HEK293T (cell line): ENCODE results near the gene TRIM37.
"Not testable (repeated sequence)": the region's sequence is repeated elsewhere in the genome, so short reads cannot be mapped to it uniquely, and the experiment has no call there.

Experiments
- CTCF ChIA-PET: fragments of 350-600 bp; formaldehyde crosslinking; extraction: SDS; loops from one replicate; lab custom pipeline; 2021; ENCODE audit warnings: antibody characterized with exemption, inconsistent platforms; lab: Yijun Ruan, JAX
- POLR2A ChIA-PET: fragments of 350-600 bp; formaldehyde crosslinking; extraction: SDS; loops from one replicate; lab custom pipeline; 2020; ENCODE audit warnings: antibody characterized with exemption, inconsistent platforms; lab: Yijun Ruan, JAX
- DNase-seq: peaks from one replicate; pipeline ENCODE4 v3.0.0; 2012; ENCODE audit warnings: mixed read lengths; ENCODE audit errors: extremely low spot score
- ARNT ChIP-seq: fragments of 450-650 bp; IDR thresholded peaks from 2 replicates; pipeline ENCODE4 v1.6.1; 2017; ENCODE audit warnings: mild to moderate bottlenecking
- BHLHE40 ChIP-seq: fragments of 450-650 bp; IDR thresholded peaks from 2 replicates; pipeline ENCODE4 v1.6.1; 2016; ENCODE audit warnings: mild to moderate bottlenecking, moderate library complexity, borderline replicate concordance
- CTBP1 ChIP-seq: fragments of 450-650 bp; IDR thresholded peaks from 2 replicates; pipeline ENCODE4 v1.6.1; 2016; ENCODE audit warnings: borderline replicate concordance
- ELF4 ChIP-seq: fragments of 450-650 bp; IDR thresholded peaks from 2 replicates; pipeline ENCODE4 v1.6.1; 2017; ENCODE audit warnings: antibody characterized with exemption
- FOXA1 ChIP-seq: fragments of 450-650 bp; IDR thresholded peaks from 2 replicates; pipeline ENCODE4 v1.6.1; 2016; ENCODE audit warnings: mild to moderate bottlenecking
- FOXK2 ChIP-seq: fragments of 450-650 bp; IDR thresholded peaks from 2 replicates; pipeline ENCODE4 v1.6.1; 2016; ENCODE audit warnings: mild to moderate bottlenecking
- FOXM1 ChIP-seq: fragments of 450-650 bp; IDR thresholded peaks from 2 replicates; pipeline ENCODE4 v1.6.1; 2017; ENCODE audit warnings: mild to moderate bottlenecking, borderline replicate concordance
- HDGF ChIP-seq: fragments of 450-650 bp; IDR thresholded peaks from 2 replicates; pipeline ENCODE4 v1.6.1; 2017; ENCODE audit warnings: antibody characterized with exemption, borderline replicate concordance
- L3MBTL2 ChIP-seq: fragments of 450-650 bp; conservative IDR thresholded peaks from 2 replicates; pipeline ENCODE4 v1.6.1; 2016; ENCODE audit warnings: mild to moderate bottlenecking
- LEF1 ChIP-seq: fragments of 450-650 bp; IDR thresholded peaks from 2 replicates; pipeline ENCODE4 v1.6.1; 2017; ENCODE audit warnings: mild to moderate bottlenecking, borderline replicate concordance
- SP1 ChIP-seq: fragments of 450-650 bp; IDR thresholded peaks from 2 replicates; pipeline ENCODE4 v1.6.1; 2017
- SUZ12 ChIP-seq: fragments of 450-650 bp; IDR thresholded peaks from 2 replicates; pipeline ENCODE4 v1.6.1; 2016; ENCODE audit warnings: mild to moderate bottlenecking
- TARDBP ChIP-seq: fragments of 450-650 bp; IDR thresholded peaks from 2 replicates; pipeline ENCODE4 v1.6.1; 2016
- ZNF384 ChIP-seq: fragments of 450-650 bp; IDR thresholded peaks from 2 replicates; pipeline ENCODE4 v1.6.1; 2016
- TF ChIP-seq, protein P1 (sequence below): fragments of 450-650 bp; IDR thresholded peaks from 2 replicates; pipeline ENCODE4 v1.6.1; 2016

TRIM37 gene

DNA sequence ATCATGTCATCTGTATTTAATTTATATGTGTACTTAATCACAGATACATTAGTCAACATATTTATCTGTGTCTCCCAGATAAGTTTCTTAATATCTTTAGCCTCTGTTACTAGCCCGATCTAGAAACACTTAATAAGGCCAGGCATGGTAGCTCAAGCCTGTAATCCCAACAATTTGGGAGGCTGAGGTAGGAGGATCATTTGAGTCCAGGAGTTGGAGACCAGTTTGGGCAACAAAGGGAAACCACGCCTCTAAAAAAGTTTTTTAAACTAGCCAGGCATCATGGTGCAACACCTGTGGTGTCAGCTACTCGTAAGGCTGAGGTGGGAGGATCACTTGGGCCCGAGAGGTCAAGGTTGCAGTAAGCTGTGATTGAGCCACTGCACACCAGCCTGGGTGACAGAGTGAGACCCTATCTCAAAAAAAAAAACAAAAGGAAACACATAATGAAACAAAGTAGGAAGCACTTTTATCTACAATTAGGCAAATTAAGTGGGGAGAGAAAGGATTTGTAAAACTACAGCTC is 39.0 kb upstream of the TRIM37 start:
- ChIA-PET CTCF (interaction anchor here (1.2 kb wide), 1 partner anchor 8 kb away, joined by 4 read pairs; no protein-coding TSS in a partner anchor), POLR2A (interaction anchor here (0.6 to 1.7 kb wide), 5 partner anchors 9 to 711 kb away, joined by 3 to 6 read pairs (median 5); partner anchors contain the start of genes PRR11, SKA2 and TRIM37)
- no peak for TF ChIP-seq ARNT
- TF ChIP-seq ELF4, result no peak
- no peak for DNase-seq

DNA sequence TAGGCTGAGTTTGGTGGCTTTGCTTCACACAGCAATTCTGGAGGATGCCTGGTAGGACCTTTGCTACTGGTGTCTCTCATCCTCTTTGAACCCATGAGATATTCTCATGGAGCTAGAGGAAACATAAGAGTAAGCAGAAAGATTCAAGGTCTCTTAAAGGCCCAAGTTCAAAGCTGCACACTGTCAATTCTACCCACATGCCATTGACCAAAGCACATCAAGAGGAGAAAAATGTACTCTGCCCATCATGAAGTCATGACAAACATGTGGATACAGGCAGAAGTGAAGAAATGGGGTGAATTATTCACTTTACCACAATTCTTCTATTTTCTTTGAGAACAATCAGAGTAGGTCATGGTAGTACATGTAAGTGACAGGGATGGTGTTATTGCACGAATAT is 35.2 kb upstream of the TRIM37 start:
- ChIA-PET POLR2A (no interaction called here), CTCF (no interaction called here)
- DNase-seq, result no peak
- no peak for TF ChIP-seq TARDBP
- no peak for TF ChIP-seq SUZ12
- no peak for TF ChIP-seq LEF1
- no peak for TF ChIP-seq SP1
- TF ChIP-seq ELF4, result no peak
- TF ChIP-seq L3MBTL2, result no peak
- no peak for TF ChIP-seq CTBP1

DNA sequence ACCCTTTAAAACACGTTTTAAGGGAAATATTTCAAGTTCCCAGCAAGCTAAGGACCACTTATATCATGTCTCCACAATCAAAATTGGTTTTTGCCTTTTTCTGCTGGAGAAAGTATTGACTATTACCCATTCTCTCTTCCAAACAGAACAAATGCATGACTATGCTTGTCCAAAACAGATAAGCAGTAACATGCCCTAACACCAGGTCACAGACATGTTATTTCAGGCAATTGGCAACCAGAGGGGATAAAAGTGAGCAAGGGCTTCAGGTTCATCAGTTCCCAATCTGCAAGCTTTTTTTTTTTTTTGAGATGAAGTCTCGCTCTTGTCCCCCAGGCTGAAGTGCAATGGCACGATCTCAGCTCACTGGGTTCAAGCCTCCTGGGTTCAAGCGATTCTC is 33.3 kb upstream of the TRIM37 start:
- no peak for DNase-seq
- POLR2A ChIA-PET, result no interaction called here
- TF ChIP-seq ARNT, result no peak
- TF ChIP-seq TARDBP, result no peak
- TF ChIP-seq ZNF384, result no peak
- TF ChIP-seq ELF4, result no peak
- no peak for TF ChIP-seq BHLHE40
- TF ChIP-seq, protein P1, sequence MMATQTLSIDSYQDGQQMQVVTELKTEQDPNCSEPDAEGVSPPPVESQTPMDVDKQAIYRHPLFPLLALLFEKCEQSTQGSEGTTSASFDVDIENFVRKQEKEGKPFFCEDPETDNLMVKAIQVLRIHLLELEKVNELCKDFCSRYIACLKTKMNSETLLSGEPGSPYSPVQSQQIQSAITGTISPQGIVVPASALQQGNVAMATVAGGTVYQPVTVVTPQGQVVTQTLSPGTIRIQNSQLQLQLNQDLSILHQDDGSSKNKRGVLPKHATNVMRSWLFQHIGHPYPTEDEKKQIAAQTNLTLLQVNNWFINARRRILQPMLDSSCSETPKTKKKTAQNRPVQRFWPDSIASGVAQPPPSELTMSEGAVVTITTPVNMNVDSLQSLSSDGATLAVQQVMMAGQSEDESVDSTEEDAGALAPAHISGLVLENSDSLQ, result no peak
- TF ChIP-seq HDGF, result no peak
- no peak for TF ChIP-seq CTBP1
- no peak for TF ChIP-seq FOXK2
- no peak for TF ChIP-seq LEF1
- no peak for TF ChIP-seq FOXM1
- CTCF ChIA-PET, result interaction anchor here (0.6 kb wide), 1 partner anchor 567 kb away, joined by 3 read pairs; no protein-coding TSS in a partner anchor

DNA sequence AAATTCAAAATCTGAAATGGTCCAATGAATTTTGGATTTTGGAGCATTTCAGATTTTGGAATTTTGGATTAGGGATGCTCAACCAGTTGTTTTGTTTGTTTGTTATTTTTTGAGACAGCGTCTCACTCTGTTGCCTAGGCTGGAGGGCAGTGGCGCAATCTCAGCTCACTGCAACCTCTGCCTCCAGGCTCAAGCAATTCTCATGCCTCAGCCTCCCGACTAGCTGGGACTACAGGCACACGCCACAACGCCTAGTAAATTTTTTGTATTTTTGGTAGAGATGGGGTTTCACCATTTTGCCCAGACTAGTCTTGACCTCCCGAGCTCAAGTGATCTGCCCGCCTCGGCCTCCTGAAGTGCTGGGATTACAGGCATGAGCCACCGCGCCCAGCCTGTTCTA is 31.7 kb upstream of the TRIM37 start:
- DNase-seq, CTCF ChIA-PET, POLR2A ChIA-PET: not testable (repeated sequence)

DNA sequence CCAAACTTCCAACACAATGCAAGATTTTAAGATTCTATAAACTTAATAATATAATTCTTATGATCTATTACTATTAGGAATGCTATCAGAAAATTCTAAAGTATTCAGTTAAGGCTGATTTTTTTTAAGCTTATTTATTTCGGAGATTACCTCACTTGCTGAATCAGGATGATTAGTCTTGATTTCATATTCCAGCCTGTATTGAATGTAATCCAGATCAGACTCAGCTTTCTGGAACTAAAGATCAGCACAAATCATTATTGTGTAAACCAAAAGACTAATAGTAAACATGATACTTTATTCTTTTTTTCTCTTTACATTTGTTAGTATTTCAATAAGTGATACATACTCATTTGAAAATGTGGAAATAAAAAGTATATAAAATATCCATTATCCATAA is 24.5 kb upstream of the TRIM37 start:
- DNase-seq, result no peak
- ChIA-PET POLR2A (no interaction called here), CTCF (no interaction called here)
- no peak for TF ChIP-seq TARDBP
- no peak for TF ChIP-seq ARNT
- TF ChIP-seq CTBP1, result no peak
- TF ChIP-seq SP1, result no peak
- no peak for TF ChIP-seq ZNF384
- TF ChIP-seq LEF1, result no peak
- no peak for TF ChIP-seq ELF4
- no peak for TF ChIP-seq FOXA1
- TF ChIP-seq, protein P1, result no peak
- no peak for TF ChIP-seq L3MBTL2
- TF ChIP-seq FOXK2, result no peak
- TF ChIP-seq SUZ12, result no peak
- no peak for TF ChIP-seq HDGF

DNA sequence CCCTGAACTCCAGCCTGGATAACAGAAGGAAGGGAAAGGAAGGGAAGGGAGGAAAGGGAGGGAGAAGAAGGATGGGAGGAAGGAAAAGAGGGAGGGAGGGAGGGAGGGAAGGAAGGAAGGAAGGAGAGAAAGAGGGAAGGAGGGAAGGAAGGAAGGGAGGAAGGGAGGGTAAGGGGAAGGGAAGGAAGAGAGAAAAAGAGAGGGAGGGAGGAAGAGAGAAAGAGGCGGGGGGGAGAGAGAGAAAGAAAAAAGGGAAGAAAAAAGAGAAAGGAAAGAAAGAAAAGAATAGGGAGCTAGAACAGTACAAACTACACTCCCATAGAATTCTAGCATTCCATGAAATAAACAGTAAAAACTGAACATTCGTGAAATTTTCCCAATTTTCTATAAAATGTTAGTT is 23.1 kb upstream of the TRIM37 start:
- POLR2A ChIA-PET, result no interaction called here

DNA sequence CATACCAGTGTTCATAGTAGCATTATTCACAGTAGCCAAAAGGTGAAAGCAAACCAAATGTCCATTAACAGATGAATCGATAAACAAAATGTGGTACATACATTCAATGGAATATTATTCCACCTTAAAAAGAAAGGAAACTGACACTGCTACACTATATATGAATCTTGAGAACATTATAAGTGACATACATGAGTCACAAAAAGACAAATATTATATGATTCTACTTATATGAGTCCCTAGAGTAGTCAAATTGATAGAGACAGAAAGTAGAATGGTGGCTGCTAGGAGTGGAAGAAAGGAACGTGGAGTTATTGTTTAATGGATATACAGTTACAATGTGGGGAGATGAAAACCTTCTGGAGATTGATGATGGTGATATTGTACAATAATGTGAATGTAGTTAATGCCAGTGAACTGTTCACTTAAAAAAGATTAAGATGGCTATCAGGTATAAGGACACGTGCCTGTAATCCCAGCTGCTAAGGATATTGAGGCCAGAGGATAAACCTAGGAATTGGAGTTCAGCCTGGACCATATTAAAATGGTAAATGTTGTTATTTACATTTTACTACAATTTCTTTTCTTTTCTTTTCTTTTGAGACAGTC is 20.2 kb upstream of the TRIM37 start:
- CTCF ChIA-PET, result no interaction called here
- no peak for TF ChIP-seq FOXM1
- TF ChIP-seq, protein P1, result no peak
- no peak for DNase-seq
- POLR2A ChIA-PET, result interaction anchor here (0.7 kb wide), 1 partner anchor 50 kb away, joined by 5 read pairs; no protein-coding TSS in a partner anchor

More for the DNA sequence above, 23.1 kb upstream of the TRIM37 start:
- TF ChIP-seq SP1 (no peak), ZNF384 (no peak), L3MBTL2 (no peak), FOXA1 (no peak), ARNT (no peak), BHLHE40 (no peak), HDGF (no peak), FOXK2 (no peak), CTBP1 (no peak), SUZ12 (no peak), ELF4 (no peak)
- no peak for DNase-seq
- CTCF ChIA-PET, result no interaction called here
